Right atrium auricular region (tissue), 2 donors: ENCODE data around the gene ITGA1. TPM values are rescaled to one million over a fixed set of nuclear protein-coding genes. Genes with fewer than 3 reads are reported as not detected.

ENCODE experiments used
- DNase-seq: peaks from one replicate; pipeline ENCODE4 v3.0.0-alpha.2; 2019; ENCODE audit warnings: low spot score
- H3K27ac ChIP-seq, 2 donors: fragments of 200-600 bp; sonication (generic); 1 replicate in 1 of 2; 2 replicates in 1 of 2; pipeline ENCODE4 v1.5.1; 2016 to 2019
- H3K27me3 ChIP-seq, 2 donors: fragments of 200-600 bp; sonication (generic); one replicate each; pipeline versions ENCODE4 v1.5.1 to v1.6.0; 2017 to 2019
- H3K36me3 ChIP-seq: fragments of 200-600 bp; sonication (generic); one replicate; pipeline ENCODE4 v1.5.1; 2016
- H3K4me1 ChIP-seq, 2 donors: fragments of 200-600 bp; sonication (generic); one replicate each; pipeline versions ENCODE4 v1.5.1 to v1.6.0; 2017 to 2019
- H3K4me3 ChIP-seq, 2 donors: fragments of 200-600 bp; sonication (generic); 1 replicate in 1 of 2; 2 replicates in 1 of 2; pipeline ENCODE4 v1.5.1; 2017 to 2019; ENCODE audit warnings: mild to moderate bottlenecking in 1 of 2, moderate library complexity in 1 of 2
- H3K9me3 ChIP-seq, 2 donors: fragments of 200-600 bp; sonication (generic); one replicate each; pipeline ENCODE4 v1.5.1; 2019
- CTCF ChIP-seq, 2 donors: fragments of 200-600 bp; sonication (generic); IDR thresholded peaks; one replicate each; pipeline ENCODE4 v1.5.1; 2019; ENCODE audit warnings: antibody characterized with exemption in 2 of 2
- total RNA-seq, 2 donors: library from RNA; depleted of rRNA; stranded (reverse); fragments of >200 nt; gene quantifications; one replicate each; pipeline ENCODE4 v1.1.0, GENCODE V29; 2016

Gene ITGA1
- total RNA-seq, 2 donors from 2014 or later, result 13.2 to 26.8 TPM

DNA sequence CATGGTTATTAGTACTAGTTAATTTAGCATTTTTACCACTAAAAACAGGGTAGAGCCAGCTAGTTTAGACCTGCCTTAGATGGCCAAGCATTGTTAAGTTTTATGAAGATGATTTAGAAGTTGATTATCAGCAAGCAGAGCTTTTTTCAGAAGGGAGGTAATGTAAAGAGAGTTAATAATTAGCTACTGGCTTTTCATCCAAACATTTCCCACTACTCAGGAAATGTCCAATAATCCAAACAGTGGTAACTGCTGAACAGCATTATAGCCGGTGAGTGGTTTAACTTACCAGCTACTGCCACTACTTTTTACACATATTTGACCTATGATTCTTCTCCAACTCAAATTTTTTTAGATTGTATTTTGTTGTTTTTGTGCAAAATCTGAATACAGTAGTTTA is 1.7 kb downstream of the ITGA1 start:
- Histone ChIP-seq H3K36me3 (no peaks in the 10 kb centered on the region), H3K27ac (peak overlapping the region; percentile 85 to 94), H3K4me3 (peak overlapping the region; percentile 62 to 74), H3K27me3 (no peaks in the 10 kb centered on the region), H3K4me1 (peaks cover 0 to 18% of the 10 kb centered on the region in 2 donors), H3K9me3 (no peaks in the 10 kb centered on the region)
- TF ChIP-seq CTCF (IDR thresholded peaks at IDR 0.05), result no peak
- no peak for DNase-seq

DNA sequence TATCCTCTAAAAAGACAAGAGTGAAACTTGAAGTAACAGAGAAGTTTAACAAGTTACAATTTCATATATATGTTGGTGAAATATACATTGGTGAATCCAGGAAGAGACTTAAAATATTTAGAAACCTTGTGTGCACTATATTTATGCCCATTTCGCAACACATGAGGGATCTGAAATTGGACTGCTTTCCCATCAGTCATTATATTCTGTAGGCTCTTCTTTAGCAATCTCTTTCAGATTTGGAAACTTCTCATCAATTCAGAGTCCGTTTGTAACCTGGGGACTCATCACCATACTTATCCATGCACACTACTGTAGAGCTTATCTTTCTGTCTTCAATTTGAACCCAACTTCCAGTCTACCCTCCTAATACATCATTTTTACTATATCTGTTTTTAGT is 2.1 kb downstream of the ITGA1 start:
- no peak for DNase-seq
- peak overlapping the region; percentile 62 to 74 for H3K4me3 ChIP-seq
- TF ChIP-seq CTCF (IDR thresholded peaks at IDR 0.05), result no peak
- H3K9me3 ChIP-seq, result no peaks in the 10 kb centered on the region
- H3K27me3 ChIP-seq, result no peaks in the 10 kb centered on the region
- H3K36me3 ChIP-seq, result no peaks in the 10 kb centered on the region
- peaks cover 0 to 18% of the 10 kb centered on the region in 2 donors for H3K4me1 ChIP-seq
- peak overlapping the region; percentile 85 to 94 for H3K27ac ChIP-seq

- no peaks in the 10 kb centered on the region for H3K9me3 ChIP-seq
- H3K4me3 ChIP-seq, result no peak overlapping the region
- no peak for TF ChIP-seq CTCF (IDR thresholded peaks at IDR 0.05)
- DNase-seq, result no peak
- H3K4me1 ChIP-seq, result peaks cover 0 to 18% of the 10 kb centered on the region in 2 donors
- peak overlapping the region in 1 of 2 donors; percentile 94 for H3K27ac ChIP-seq
- no peaks in the 10 kb centered on the region for H3K27me3 ChIP-seq
- no peaks in the 10 kb centered on the region for H3K36me3 ChIP-seq
Observed at GRCh38 chr5:52791366-52791765, 3.6 kb downstream of the ITGA1 start.

GRCh38 chr5:52794519-52794918 is 6.8 kb downstream of the ITGA1 start:
- no peak overlapping the region for H3K27ac ChIP-seq
- no peak for TF ChIP-seq CTCF (IDR thresholded peaks at IDR 0.05)
- DNase-seq, result no peak
- H3K27me3 ChIP-seq, result no peaks in the 10 kb centered on the region
- H3K4me1 ChIP-seq, result peaks cover 0 to 27% of the 10 kb centered on the region in 2 donors
- H3K4me3 ChIP-seq, result no peak overlapping the region
- H3K9me3 ChIP-seq, result no peaks in the 10 kb centered on the region
- no peaks in the 10 kb centered on the region for H3K36me3 ChIP-seq

DNA sequence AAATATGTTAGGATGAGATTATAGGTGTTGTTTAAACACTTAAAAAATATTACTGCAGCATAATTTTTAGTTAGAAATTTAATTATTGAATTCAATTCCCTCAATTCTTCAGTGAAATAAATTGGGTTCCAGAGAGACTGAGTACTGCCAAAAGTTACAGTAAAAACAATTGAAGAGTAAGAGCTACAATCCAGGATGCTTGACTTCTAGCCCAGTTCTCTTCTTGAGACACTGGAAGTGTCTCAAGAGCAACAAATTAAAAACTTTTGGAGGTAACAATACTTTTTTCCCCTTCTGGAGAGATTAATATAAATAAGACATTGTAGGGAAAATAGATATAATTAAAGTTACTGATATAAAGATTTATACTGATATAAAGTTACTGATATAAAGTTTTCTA is 8.3 kb downstream of the ITGA1 start:
- Histone ChIP-seq H3K4me1 (peaks cover 0 to 33% of the 10 kb centered on the region in 2 donors), H3K9me3 (no peaks in the 10 kb centered on the region), H3K4me3 (no peak overlapping the region), H3K27me3 (no peaks in the 10 kb centered on the region), H3K36me3 (no peaks in the 10 kb centered on the region), H3K27ac (no peak overlapping the region)
- TF ChIP-seq CTCF (IDR thresholded peaks at IDR 0.05), result no peak
- DNase-seq, result no peak

DNA sequence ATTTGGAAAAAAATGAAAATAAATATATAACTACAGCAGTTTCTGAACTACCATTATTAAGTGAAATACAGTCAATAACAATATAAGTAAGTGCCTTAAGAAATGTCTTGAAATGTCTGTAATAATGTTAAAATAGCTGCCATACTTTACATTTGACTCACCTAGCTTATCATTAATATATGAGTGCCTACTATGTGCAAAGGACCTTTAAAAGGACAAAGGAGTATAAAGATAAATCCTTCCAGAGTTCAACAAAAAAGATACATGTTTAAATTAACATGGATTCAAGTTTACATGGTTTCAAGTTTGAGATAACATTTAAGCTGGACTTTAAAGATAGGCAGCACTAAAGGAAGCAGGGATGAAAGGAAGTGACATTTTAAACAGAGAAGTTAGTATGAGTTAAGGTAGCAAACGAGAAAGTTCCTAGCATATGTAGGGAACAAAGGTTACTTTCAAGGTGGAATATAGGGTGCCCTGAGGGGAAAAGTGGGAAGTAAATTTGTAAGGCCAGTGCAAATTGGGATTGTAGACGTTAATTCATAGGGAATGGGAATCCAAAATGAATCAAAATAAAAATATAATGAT is 8.9 kb downstream of the ITGA1 start:
- H3K4me1 ChIP-seq, result peaks cover 0 to 39% of the 10 kb centered on the region in 2 donors
- no peak for TF ChIP-seq CTCF (IDR thresholded peaks at IDR 0.05)
- no peaks in the 10 kb centered on the region for H3K9me3 ChIP-seq
- no peak overlapping the region for H3K4me3 ChIP-seq
- no peaks in the 10 kb centered on the region for H3K27me3 ChIP-seq
- peaks cover 3% of the 10 kb centered on the region for H3K36me3 ChIP-seq
- H3K27ac ChIP-seq, result no peak overlapping the region
- no peak for DNase-seq
